Measurements from ENCODE around the gene GBX2.

Gene GBX2

DNA sequence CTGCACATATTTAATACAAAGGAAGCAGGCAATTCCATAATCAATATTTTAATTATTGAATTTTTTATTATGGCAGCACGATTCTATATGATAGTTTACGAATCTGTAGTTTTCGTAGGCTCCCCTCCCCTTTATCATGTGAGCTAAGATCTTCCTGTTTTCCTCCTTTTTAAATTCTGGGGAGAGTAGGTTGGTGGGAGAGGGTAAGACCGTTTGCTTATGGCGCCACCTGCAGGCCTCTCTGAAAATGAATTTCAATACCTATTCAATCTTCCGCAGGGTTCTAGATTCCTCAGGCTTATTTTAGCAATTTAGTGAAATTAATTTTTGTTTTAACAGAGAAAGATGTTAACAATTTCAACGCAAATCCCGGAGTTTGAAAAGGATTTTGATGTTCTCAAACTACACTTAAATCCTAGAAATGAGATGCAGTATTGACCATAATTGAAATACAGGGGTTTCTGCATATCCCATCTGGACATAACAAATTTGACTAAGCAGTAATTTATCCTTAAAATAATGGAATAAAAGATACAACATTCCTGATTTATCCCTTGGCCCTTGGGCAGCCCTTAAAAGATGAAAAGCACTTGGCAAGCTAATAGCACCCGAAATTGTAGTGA, 12.8 kb upstream of the GBX2 start:
- DNase-seq (ENCODE audit: low read depth) = peak; percentile 64

DNA sequence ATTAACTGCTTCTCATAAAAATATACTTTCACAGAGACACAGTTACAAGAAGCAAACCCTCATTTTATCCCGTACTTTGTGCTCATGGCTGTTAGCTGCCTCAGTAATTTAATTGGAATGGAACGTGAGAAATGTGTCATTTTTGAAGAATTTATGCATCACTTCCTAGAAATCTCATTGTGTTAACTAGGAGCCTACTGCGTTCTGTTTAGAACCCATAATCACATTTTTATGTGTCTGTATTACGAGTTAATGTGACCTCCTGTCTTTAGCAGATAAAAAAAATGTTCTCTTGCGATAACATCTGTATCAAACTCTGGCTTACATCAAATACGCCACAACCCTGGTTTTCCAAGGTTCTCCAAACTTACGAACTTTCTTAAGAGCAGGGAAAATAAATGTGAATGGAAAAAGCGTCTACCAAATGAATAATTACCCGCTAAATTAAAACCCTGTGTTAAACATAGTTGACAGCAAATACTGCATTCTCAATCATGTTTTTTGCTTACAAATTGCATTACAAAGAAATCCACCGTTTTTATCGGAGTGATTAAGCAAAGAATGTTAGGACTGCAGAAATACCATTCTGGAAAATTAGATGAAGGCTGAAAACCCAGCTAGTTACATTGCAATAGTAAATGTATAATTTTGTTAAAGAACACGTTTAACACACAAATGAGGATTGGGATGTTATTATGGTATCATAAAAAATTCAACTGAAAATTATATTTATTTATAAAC, 12.1 kb upstream of the GBX2 start:
- DNase-seq (ENCODE audit: low read depth) = peak; percentile 42

DNA sequence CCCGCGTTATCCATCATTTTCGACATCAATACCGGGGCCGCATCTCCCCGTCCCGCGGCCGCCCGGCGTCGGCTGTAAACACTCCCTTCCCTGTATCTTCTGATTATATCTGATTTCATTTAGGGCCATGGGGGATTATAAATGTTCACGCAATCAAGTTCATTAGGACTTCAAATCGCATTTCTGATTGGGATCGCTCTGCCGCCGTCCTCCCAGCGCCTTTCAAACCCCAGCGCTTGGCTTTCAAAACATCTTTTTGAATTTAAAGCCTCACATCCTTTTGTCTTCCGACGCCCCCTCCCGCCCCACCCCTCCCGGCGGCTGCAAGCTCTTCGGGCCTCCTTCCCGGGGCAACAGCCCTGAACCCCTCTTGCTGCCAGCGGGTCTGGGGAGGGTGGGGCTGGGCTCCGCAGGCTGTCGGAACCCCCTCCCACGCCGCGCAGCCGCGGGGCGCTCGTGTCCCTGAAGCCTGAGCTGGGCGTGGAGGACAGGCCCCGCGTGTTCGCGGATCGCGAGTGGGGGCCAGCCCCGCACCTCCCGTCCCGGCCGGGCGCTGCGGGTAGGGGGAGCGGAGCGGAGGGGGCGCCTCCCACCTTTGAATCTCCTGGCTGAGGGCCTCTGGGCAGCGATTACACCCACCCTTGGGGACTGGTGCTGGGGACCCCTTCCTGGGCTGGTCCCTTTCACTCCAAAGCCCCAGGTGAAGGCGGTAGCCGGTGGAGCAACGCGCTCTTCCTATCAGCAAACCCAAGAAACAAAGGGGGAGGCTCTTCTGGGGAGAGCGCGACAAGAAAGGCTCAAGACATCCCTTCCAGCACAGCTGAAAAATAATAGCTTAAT, 11.3 kb upstream of the GBX2 start:
- peak; percentile 31 for DNase-seq (ENCODE audit: low read depth)

DNA sequence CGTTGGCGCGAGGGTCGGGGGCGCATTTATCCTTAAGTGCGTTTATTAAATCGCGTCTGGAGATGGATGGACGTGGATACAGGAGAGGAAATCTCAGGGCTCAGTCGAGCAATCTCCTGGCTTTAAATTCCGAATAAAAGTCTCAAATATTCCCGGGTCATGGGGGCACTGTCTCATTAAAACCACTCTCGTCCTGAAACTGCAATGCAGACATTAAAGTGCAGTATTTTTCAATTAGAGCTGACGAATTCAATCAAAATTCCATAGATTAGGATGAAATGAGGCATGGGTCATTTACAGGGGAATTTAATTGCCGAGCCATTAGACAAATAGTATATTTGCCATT, 10.7 kb upstream of the GBX2 start:
- DNase-seq (ENCODE audit: low read depth) = no peak

- DNase-seq (ENCODE audit: low read depth) = peak; percentile 44
These were observed 10.0 kb upstream of the GBX2 start for GRCh38 chr2:236177967-236178889.

GRCh38 chr2:236177604-236177966, 9.4 kb upstream of the GBX2 start:
- DNase-seq (ENCODE audit: low read depth) = peak; percentile 41

DNA sequence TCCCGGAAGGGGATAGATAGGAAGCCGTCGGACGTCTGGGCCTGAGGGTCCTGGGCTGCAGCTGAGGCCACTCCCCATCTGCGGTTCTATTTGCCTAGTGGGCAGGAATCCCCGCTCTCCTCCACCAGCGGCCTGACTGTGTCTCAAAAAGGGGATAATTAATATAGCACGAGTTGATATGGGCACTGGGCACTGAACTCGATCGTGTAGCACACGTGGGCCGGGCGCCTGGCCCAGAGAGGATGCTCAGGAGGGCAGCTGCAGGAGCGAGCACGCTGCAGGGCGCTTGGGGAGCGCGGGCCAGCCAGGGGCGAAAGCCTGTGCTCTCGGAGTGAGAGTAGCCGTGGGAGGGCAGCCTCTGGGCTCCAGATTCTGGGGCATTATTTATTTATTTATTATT, 8.8 kb upstream of the GBX2 start:
- DNase-seq (ENCODE audit: low read depth) = no peak

GRCh38 chr2:236176417-236176816, 8.2 kb upstream of the GBX2 start:
- DNase-seq (ENCODE audit: low read depth) = peak; percentile 54

GRCh38 chr2:236175548-236176150, 7.5 kb upstream of the GBX2 start:
- no peak for DNase-seq (ENCODE audit: low read depth)

- no peak for DNase-seq (ENCODE audit: low read depth)
These were observed 5.8 kb upstream of the GBX2 start for GRCh38 chr2:236173729-236174607.

- no peak for DNase-seq (ENCODE audit: low read depth)
These were observed 5.0 kb upstream of the GBX2 start for GRCh38 chr2:236173036-236173728.

DNA sequence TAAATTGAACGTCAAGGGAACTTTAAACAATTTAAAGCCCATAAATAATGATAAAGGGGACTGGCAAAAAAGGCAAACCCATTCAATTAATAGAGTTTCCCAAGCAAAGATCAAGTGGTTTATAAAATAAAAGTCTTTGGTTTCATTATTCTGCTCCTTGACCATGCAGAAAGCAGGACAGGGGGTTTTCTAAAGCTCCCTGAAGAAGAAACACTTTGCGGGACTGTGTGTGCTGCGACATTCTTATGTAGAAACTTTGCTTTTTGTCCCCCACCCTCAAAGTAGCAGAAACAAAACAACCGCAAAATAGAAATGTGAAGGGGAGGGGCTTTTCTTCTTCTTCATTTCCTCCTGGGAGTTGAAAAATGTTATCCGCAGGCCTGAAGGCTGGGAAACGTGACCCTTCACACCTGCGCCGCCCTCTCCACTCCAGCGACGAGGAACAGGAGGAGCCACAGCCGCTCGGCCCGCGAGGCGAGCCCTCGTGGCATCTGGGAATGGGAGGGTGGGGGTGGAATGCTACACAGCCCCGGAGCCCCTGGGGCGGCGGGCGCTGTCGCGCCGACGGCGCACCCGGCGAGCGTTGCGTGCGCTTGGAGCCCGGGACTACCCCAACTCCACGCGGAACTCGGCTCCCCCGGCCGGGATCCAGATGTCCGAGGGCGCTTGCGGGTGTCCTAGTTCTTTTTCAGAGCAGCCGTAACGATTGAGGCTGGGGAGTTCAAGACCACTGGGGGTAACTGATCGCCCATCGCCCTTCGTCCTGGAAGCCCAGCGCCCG, 4.3 kb upstream of the GBX2 start:
- no peak for DNase-seq (ENCODE audit: low read depth)

DNA sequence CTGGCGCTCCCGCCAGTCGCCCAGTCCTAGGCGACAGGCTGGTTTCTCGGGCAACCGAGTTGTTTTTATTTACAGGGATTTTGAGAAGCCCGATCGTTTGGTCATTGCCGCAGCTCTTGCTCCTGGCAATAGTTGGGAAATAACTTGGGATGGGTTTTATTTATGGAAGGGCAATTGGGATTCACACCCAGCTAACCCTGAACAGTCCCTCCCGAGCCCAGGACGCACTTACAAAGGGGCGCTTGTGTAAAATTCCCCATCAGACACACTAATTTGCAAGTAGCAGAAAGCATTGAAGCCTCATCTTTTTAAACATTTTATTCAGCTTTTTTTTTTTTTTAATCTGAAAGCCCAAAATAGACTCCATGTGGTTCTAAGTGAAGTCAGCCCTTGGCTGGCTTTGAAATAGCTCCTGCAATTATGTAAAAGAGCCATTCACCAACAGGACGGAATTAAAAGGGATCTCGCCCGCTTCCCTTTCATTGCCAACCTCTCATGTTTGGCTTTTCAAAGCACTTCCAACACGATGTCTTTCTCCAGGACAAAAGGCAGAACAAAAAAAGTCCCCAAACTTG, 3.6 kb upstream of the GBX2 start:
- DNase-seq (ENCODE audit: low read depth) = no peak

DNA sequence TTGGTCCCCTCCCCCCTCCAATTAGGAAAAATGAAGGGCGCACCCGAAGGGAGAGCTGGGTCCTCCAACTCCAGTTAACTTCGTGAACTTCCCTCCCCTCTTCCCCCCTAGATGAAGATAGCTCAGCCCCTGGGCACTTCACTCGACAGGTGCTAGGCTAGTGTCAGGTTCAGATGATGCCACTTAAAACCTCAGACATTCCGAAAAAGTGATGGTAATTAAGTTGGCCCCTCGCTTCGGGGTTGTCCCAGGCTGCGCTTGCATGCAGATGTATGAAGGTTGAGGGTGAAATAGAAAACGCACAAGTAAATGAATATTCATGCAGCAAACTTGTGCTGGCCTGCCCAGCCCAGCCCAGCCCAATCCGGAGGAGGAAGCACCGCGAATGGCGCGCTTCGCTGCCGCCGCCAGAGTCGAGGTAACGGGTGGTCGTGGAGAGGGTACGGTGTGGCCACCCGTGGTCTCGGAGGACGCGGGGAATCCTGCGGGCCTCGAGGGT, 3.0 kb upstream of the GBX2 start:
- no peak for DNase-seq (ENCODE audit: low read depth)

- no peak for DNase-seq (ENCODE audit: low read depth)
These were observed 2.5 kb upstream of the GBX2 start for GRCh38 chr2:236170590-236171165.

DNA sequence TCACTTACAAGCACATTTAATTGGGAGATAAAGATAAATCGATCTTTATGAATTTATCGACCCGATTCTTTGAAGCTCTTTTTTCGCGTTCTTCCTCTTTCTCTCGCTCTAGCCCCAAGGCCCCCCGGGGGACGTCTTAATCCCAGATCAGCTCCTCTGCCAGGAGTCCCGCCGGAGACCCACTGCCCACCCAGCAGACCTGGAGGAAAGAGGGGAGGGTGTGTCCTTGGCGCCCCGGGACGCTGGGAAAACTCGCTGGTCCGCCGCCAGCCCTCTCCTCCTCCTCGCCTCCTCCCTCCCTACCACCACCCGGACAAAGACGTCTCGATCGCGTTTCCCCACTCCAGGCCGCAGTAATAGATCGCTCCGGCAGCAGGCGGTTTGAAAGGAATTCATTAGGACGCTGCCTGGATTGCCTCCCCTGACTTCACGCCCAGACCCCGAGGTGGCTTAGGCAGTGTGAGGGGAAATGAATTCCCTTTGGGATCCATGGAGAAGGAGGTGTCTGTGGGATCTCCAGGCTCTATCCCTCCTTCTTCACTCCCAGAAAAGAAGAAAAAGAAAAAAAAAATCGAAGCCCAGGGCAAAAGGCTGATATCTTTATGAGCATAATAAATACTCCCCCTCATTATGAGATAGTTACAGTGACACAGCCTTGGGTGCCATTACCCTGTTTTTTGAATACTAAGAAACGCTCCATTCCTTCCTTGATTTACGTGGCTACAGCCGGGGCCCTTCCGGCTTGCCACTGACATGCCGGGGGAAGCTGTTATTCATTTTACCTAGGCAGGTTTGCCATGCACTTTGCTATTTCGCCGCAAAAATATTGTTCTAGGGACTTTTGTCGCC, 1.8 kb upstream of the GBX2 start:
- DNase-seq (ENCODE audit: low read depth) = no peak

GRCh38 chr2:236169151-236169721, 1.1 kb upstream of the GBX2 start:
- no peak for DNase-seq (ENCODE audit: low read depth)

All from iris pigment epithelial cell (primary cell).